ENCODE measurements around the gene LIPC.

Gene LIPC

GRCh38 chr15:58484791-58485600 lies 53.2 kb downstream of the LIPC start:
- no peak overlapping the region for H3K4me3 ChIP-seq (ENCODE audit: low read depth, low read length)
- no peaks in the 10 kb centered on the region for H3K4me1 ChIP-seq (ENCODE audit: control insufficient read depth, insufficient read depth, low read length)
- TF ChIP-seq ZNF518A (tag by site-specific recombination; conservative IDR thresholded peaks at IDR 0.05; ENCODE audit: low read depth) (no peak), ZNF280D (tag by site-specific recombination; IDR thresholded peaks at IDR 0.05) (no peak), ZFP37 (tag by site-specific recombination; IDR thresholded peaks at IDR 0.05) (no peak), ZSCAN23 (tag by site-specific recombination; IDR thresholded peaks at IDR 0.05) (no peak), ZNF747 (tag by site-specific recombination; IDR thresholded peaks at IDR 0.05) (no peak), ZNF629 (tag by site-specific recombination; IDR thresholded peaks at IDR 0.05) (no peak), KLF9 (tag by site-specific recombination; IDR thresholded peaks at IDR 0.05; ENCODE audit: low read depth) (no peak), KLF10 (tag by site-specific recombination; IDR thresholded peaks at IDR 0.05) (no peak)

GRCh38 chr15:58486062-58486461 lies 54.3 kb downstream of the LIPC start:
- H3K27ac ChIP-seq (ENCODE audit: extremely low read depth, low read depth, low read length), result no peak overlapping the region
- H3K9me3 ChIP-seq (ENCODE audit: control insufficient read depth, insufficient read depth, low read depth, low read length), result no peaks in the 10 kb centered on the region
- no peak for TF ChIP-seq ZNF677 (tag by site-specific recombination; IDR thresholded peaks at IDR 0.05)
- POLR2A ChIA-PET, result no interaction called here
- no peaks in the 10 kb centered on the region for H3K36me3 ChIP-seq (ENCODE audit: control insufficient read depth in 2 of 2, insufficient read depth in 1 of 2, low read length in 2 of 2)
- CTCF ChIA-PET, result no interaction called here
- no peak overlapping the region for H3K4me3 ChIP-seq (ENCODE audit: low read depth, low read length)
- H3K4me1 ChIP-seq (ENCODE audit: control insufficient read depth, insufficient read depth, low read length), result no peaks in the 10 kb centered on the region

More at GRCh38 chr15:58484791-58485600, 53.2 kb downstream of the LIPC start:
- Histone ChIP-seq H3K36me3 (ENCODE audit: control insufficient read depth in 2 of 2, insufficient read depth in 1 of 2, low read length in 2 of 2) (no peaks in the 10 kb centered on the region), H3K9me3 (ENCODE audit: control insufficient read depth, insufficient read depth, low read depth, low read length) (no peaks in the 10 kb centered on the region), H3K27ac (ENCODE audit: extremely low read depth, low read depth, low read length) (no peak overlapping the region)
- ChIA-PET POLR2A (interaction anchor here (0.6 kb wide), 1 partner anchor 74 kb away, joined by 5 read pairs; no protein-coding TSS in a partner anchor), CTCF (no interaction called here)

- ChIA-PET POLR2A (no interaction called here), CTCF (no interaction called here)
- no peak for TF ChIP-seq GLI2 (tag by site-specific recombination; IDR thresholded peaks at IDR 0.05; ENCODE audit: borderline replicate concordance, low read depth)
- no peak for TF ChIP-seq ZBTB11 (tag by site-specific recombination; conservative IDR thresholded peaks at IDR 0.05; ENCODE audit: low read depth)
- TF ChIP-seq TRIM28 (IDR thresholded peaks at IDR 0.05; ENCODE audit: borderline replicate concordance, low read length), result no peak
- Histone ChIP-seq H3K4me1 (ENCODE audit: control insufficient read depth, insufficient read depth, low read length) (no peaks in the 10 kb centered on the region), H3K4me3 (ENCODE audit: low read depth, low read length) (no peak overlapping the region), H3K27ac (ENCODE audit: extremely low read depth, low read depth, low read length) (no peak overlapping the region), H3K36me3 (ENCODE audit: control insufficient read depth in 2 of 2, insufficient read depth in 1 of 2, low read length in 2 of 2) (no peaks in the 10 kb centered on the region), H3K9me3 (ENCODE audit: control insufficient read depth, insufficient read depth, low read depth, low read length) (no peaks in the 10 kb centered on the region)
Measured at GRCh38 chr15:58486564-58486963, 54.8 kb downstream of the LIPC start.

Data from HEK293 (cell line).